HG03097 (cell line): ENCODE measurements around the gene ELMO1.

Experiments
- ATAC-seq: cut with Tn5 transposase; IDR thresholded peaks from one replicate; pipeline ENCODE4 v1.9.1; 2021; ENCODE audit not compliant: unreplicated experiment, low FRiP score

The ELMO1 gene

DNA sequence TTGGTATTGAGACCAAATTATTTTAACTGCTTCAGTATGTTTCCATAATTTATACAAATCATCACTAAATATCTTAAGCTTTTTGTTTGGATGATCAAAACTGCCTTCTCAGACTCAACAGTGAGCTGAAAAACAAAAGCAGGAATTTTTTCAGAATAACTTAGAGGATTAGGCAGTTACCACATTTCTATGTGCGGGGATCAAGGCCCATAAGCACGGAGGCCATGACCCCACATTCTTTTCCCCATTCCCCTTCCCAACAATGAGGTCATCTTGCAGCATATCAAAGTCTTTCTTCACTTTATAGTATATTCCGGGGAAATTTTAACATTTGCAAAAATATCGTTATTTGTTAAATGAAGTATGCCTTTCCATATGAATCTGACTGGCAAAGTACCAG is 125.8 kb downstream of the ELMO1 start:
- ATAC-seq = no peak

GRCh38 chr7:37320848-37321468 is 127.7 kb downstream of the ELMO1 start:
- ATAC-seq = no peak

GRCh38 chr7:37320140-37320847 is 128.4 kb downstream of the ELMO1 start:
- ATAC-seq = no peak

- no peak for ATAC-seq
Observed at GRCh38 chr7:37318541-37318940, 130.1 kb downstream of the ELMO1 start.

GRCh38 chr7:37315772-37316715 is 132.6 kb downstream of the ELMO1 start:
- ATAC-seq = no peak

DNA sequence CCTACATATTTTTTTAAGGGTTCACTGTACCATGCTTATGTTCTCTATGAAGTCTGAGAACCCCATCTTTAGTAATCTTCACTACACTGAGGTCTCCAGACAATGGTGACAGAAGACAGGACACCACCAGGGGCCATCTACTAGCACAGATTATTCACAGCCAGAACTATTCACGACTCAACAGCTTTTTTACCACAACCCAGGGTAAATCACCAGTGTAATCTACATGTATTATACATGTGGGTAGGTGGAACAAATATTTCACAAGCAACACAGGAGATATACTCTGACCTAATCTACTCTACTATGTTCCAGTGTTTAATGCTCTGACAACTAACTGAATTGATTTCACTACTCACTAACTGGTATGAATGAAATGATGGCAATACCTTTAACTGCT is 136.1 kb downstream of the ELMO1 start:
- no peak for ATAC-seq

- no peak for ATAC-seq
Observed at GRCh38 chr7:37311355-37311754, 137.3 kb downstream of the ELMO1 start.

DNA sequence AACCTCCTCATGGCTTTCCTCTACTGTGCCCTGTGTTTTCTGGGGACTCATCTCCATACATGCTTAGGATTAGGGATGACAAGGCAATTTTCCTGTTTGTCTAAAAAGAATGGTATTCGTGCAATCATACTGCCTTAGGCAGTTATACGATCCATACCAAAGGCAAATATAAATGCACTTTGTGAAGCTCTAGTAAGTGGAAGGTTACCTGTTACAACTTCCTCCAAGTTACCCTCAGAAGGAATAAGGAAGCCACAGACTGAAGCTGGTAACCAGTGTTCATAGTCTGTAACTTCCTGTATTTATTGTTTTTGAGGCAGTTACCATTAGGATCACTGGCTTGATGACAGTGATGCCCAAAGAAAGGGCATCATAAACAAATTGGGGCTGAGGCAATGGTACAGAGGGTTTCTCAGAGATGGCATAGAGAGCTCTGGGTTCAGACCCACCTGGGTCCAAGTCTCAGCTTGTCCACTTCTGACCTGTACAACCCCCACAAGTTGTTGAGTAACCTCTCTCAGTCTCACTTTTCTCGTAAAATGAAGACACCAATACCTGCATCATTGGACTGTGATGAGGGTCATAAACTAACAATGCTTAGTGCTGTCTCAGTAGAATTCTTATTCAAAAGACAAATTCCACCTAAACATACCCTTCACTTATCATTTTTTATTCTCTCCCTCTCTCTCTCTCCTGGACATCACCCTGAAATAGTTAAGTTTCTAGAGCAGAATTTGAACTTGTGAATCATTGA is 138.2 kb downstream of the ELMO1 start:
- no peak for ATAC-seq

- ATAC-seq = no peak
Observed at GRCh38 chr7:37309493-37309892, 139.2 kb downstream of the ELMO1 start.

- ATAC-seq = no peak
Observed at GRCh38 chr7:37304921-37305320, 143.7 kb downstream of the ELMO1 start.

- ATAC-seq = no peak
Observed at GRCh38 chr7:37297546-37297945, 151.1 kb downstream of the ELMO1 start.

DNA sequence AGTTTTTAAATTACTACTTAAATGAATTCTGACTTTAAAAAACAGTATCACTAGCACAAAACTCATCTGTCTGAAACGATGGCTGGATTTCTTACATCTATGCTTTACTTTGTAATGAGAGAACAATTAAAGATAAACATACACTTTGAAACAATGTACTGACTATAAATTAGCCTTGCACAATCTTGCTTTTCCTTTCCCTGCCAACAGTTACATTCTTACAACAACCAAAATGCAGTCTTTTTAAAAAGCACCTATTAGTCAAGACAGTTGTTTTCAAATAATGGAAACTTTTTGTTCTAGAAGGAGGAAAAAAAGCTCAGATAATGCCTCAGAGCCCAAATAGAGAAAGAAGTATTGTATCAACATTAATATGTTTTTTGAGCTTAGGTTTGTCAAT is 153.3 kb downstream of the ELMO1 start:
- no peak for ATAC-seq

GRCh38 chr7:37290731-37291130 is 157.9 kb downstream of the ELMO1 start:
- ATAC-seq = no peak

DNA sequence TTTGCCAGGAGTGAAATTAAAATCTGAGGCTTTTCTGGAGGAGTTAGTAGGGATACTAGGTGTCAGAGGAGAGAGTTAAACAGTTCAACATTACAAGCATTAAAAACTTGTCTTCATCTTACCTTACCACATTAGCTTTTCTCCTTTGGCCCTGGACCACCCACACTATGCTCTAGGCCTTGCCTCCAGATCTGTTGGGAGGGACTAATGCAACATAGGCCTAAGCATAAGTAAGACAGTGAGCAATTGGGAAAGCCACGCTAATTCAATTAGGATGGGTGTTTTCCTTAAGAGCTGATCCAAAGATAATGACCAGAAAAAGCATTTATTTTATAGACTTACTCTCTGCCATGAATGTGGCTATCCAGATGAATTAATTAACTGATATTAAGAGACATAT is 158.9 kb downstream of the ELMO1 start:
- ATAC-seq = no peak

DNA sequence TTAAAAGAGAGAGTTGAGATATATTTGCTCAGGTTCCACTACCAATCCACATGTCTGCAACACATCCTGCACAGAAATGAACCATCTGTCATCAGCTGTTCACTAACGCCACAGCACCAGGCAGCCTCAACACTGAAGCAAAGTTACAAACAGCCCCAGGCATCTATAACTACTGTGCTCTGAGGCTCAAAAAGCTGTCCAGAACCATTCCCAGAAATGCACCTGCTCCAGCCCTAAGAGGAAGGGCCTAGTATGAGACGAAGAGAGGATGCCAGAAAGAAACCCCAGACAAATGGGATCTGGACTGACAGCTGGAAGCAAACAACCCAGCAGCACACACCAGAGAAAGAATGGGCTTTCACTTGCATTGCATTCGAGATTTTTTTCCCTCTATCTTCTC is 159.3 kb downstream of the ELMO1 start:
- ATAC-seq = no peak

- ATAC-seq = no peak
Observed at GRCh38 chr7:37287131-37287855, 161.4 kb downstream of the ELMO1 start.

DNA sequence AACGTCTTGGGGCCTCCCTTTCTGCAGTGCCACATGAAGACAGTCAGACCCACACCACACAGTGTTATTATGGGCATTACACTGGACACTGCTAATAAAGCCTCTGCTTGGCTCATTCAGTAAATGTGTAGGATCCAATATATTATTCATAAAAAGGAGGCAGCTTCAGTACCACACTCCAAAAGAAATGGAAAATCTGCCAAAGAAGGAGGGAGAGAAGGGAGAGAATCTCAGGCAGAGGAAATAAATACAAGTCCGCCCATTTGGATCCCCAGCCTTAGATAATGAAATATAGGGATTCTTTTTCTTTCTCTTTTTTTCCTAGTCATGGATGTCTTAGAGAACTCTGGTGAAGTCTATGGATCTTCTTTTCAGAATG is 162.2 kb downstream of the ELMO1 start:
- ATAC-seq = no peak

GRCh38 chr7:37285706-37286453 is 162.8 kb downstream of the ELMO1 start:
- no peak for ATAC-seq

- ATAC-seq = no peak
Observed at GRCh38 chr7:37284805-37285231, 163.8 kb downstream of the ELMO1 start.
